HEK293 (cell line): ENCODE measurements around the gene HDLBP.
"Not testable (repeated sequence)": the region's sequence is repeated elsewhere in the genome, so short reads cannot be mapped to it uniquely, and the experiment has no call there.

ENCODE experiments used
- CTCF ChIA-PET: fragments of 350-600 bp; formaldehyde crosslinking; extraction: SDS; loops from one replicate; lab custom pipeline; 2021; ENCODE audit warnings: antibody characterized with exemption; lab: Yijun Ruan, JAX
- POLR2A ChIA-PET: fragments of 300-600 bp; formaldehyde crosslinking; extraction: SDS; loops from one replicate; lab custom pipeline; 2020; ENCODE audit warnings: antibody characterized with exemption, inconsistent platforms; lab: Yijun Ruan, JAX
- H3K27ac ChIP-seq: fragments of 200-500 bp; sonication (Bioruptor generic); 2 replicates; pipeline ENCODE4 v1.5.1; 2014; ENCODE audit warnings: low read depth, low read length, control low read depth, inconsistent platforms; ENCODE audit errors: extremely low read depth
- H3K36me3 ChIP-seq, 2 experiments: fragments of 200-500 bp in 1 of 2; sonication (Bioruptor generic) in 1 of 2; 1 replicate in 1 of 2; 2 replicates in 1 of 2; pipeline ENCODE4 v1.5.1; 2014 to 2017; ENCODE audit warnings: inconsistent platforms in 2 of 2, low read length in 2 of 2; ENCODE audit not compliant: control insufficient read depth in 2 of 2, insufficient read depth in 1 of 2
- H3K4me1 ChIP-seq: fragments of 200-500 bp; sonication (Bioruptor generic); 2 replicates; pipeline ENCODE4 v1.5.1; 2014; ENCODE audit warnings: mild to moderate bottlenecking, low read length, inconsistent platforms; ENCODE audit not compliant: control insufficient read depth, insufficient read depth
- H3K4me3 ChIP-seq: 2 replicates; pipeline ENCODE4 v1.5.1; 2011; ENCODE audit warnings: low read depth, mild to moderate bottlenecking, control low read depth, low read length, moderate library complexity
- H3K9me3 ChIP-seq: fragments of 200-500 bp; sonication (Bioruptor generic); 2 replicates; pipeline ENCODE4 v1.5.1; 2014; ENCODE audit warnings: low read depth, low read length, inconsistent platforms; ENCODE audit not compliant: control insufficient read depth, insufficient read depth
- KLF7 ChIP-seq: fragments of 450-650 bp; formaldehyde crosslinking; IDR thresholded peaks from 2 replicates; pipeline ENCODE4 v1.5.1; 2016; ENCODE audit warnings: missing biosample characterization, missing genetic modification characterization, borderline replicate concordance
- SP3 ChIP-seq: fragments of 450-650 bp; formaldehyde crosslinking; IDR thresholded peaks from 2 replicates; pipeline ENCODE4 v1.5.1; 2016; ENCODE audit warnings: missing biosample characterization, missing genetic modification characterization
- TCF7L2 ChIP-seq: IDR thresholded peaks from 2 replicates; pipeline ENCODE4 v1.6.1; 2011; ENCODE audit warnings: low read depth, mild to moderate bottlenecking, inconsistent platforms, low read length, moderate library complexity, borderline replicate concordance
- TRIM28 ChIP-seq: IDR thresholded peaks from 2 replicates; pipeline ENCODE4 v1.6.1; 2011; ENCODE audit warnings: low read length, control low read depth, borderline replicate concordance
- ZBTB17 ChIP-seq: fragments of 450-650 bp; formaldehyde crosslinking; IDR thresholded peaks from 2 replicates; pipeline ENCODE4 v1.5.1; 2016; ENCODE audit warnings: missing biosample characterization, missing genetic modification characterization
- ZBTB21 ChIP-seq: fragments of 450-650 bp; formaldehyde crosslinking; IDR thresholded peaks from 2 replicates; pipeline ENCODE4 v1.5.1; 2017; ENCODE audit warnings: missing biosample characterization, missing genetic modification characterization
- ZNF138 ChIP-seq: fragments of 450-650 bp; formaldehyde crosslinking; IDR thresholded peaks from 2 replicates; pipeline ENCODE4 v1.5.1; 2016; ENCODE audit warnings: missing biosample characterization, missing genetic modification characterization, borderline replicate concordance
- ZNF214 ChIP-seq: fragments of 450-650 bp; formaldehyde crosslinking; IDR thresholded peaks from 2 replicates; pipeline ENCODE4 v1.5.1; 2017; ENCODE audit warnings: missing biosample characterization, mild to moderate bottlenecking, missing genetic modification characterization, borderline replicate concordance
- ZNF391 ChIP-seq: fragments of 450-650 bp; formaldehyde crosslinking; IDR thresholded peaks from 2 replicates; pipeline ENCODE4 v1.5.1; 2016; ENCODE audit warnings: low read depth, missing biosample characterization, missing genetic modification characterization, borderline replicate concordance
- ZNF423 ChIP-seq: fragments of 450-650 bp; formaldehyde crosslinking; IDR thresholded peaks from 2 replicates; pipeline ENCODE4 v1.5.1; 2016; ENCODE audit warnings: missing biosample characterization, missing genetic modification characterization
- ZNF558 ChIP-seq: fragments of 450-650 bp; formaldehyde crosslinking; IDR thresholded peaks from 2 replicates; pipeline ENCODE4 v1.5.1; 2016; ENCODE audit warnings: missing biosample characterization, missing genetic modification characterization
- ZNF600 ChIP-seq: fragments of 450-650 bp; formaldehyde crosslinking; IDR thresholded peaks from 2 replicates; pipeline ENCODE4 v1.5.1; 2016; ENCODE audit warnings: missing biosample characterization, missing genetic modification characterization
- ZNF660 ChIP-seq: fragments of 450-650 bp; IDR thresholded peaks from 2 replicates; pipeline ENCODE4 v1.5.1; 2018; ENCODE audit warnings: missing biosample characterization, mild to moderate bottlenecking, missing genetic modification characterization
- ZNF664 ChIP-seq: fragments of 450-650 bp; formaldehyde crosslinking; IDR thresholded peaks from 2 replicates; pipeline ENCODE4 v1.5.1; 2016; ENCODE audit warnings: missing biosample characterization, missing genetic modification characterization
- ZNF701 ChIP-seq: fragments of 450-650 bp; formaldehyde crosslinking; IDR thresholded peaks from 2 replicates; pipeline ENCODE4 v1.5.1; 2016; ENCODE audit warnings: missing biosample characterization, missing genetic modification characterization
- ZSCAN23 ChIP-seq: fragments of 450-650 bp; formaldehyde crosslinking; IDR thresholded peaks from 2 replicates; pipeline ENCODE4 v1.5.1; 2016; ENCODE audit warnings: missing biosample characterization, missing genetic modification characterization
- TF ChIP-seq, protein P1 (sequence below): fragments of 450-650 bp; formaldehyde crosslinking; IDR thresholded peaks from 2 replicates; pipeline ENCODE4 v1.5.1; 2016; ENCODE audit warnings: missing biosample characterization, missing genetic modification characterization
- TF ChIP-seq, protein P2 (sequence below): fragments of 450-650 bp; formaldehyde crosslinking; IDR thresholded peaks from 2 replicates; pipeline ENCODE4 v1.5.1; 2016; ENCODE audit warnings: missing biosample characterization, missing genetic modification characterization
- TF ChIP-seq, protein P3 (sequence below): fragments of 450-650 bp; formaldehyde crosslinking; IDR thresholded peaks from 2 replicates; pipeline ENCODE4 v1.5.1; 2017; ENCODE audit warnings: missing biosample characterization, missing genetic modification characterization
- TF ChIP-seq, protein P4 (sequence below): fragments of 450-650 bp; formaldehyde crosslinking; IDR thresholded peaks from 2 replicates; pipeline ENCODE4 v1.5.1; 2017; ENCODE audit warnings: missing biosample characterization, missing genetic modification characterization
- TF ChIP-seq, protein P5 (sequence below): fragments of 450-650 bp; formaldehyde crosslinking; optimal IDR thresholded peaks from 2 replicates; pipeline ENCODE3; 2016; ENCODE audit warnings: missing biosample characterization, mild to moderate bottlenecking, missing genetic modification characterization

The HDLBP gene

DNA sequence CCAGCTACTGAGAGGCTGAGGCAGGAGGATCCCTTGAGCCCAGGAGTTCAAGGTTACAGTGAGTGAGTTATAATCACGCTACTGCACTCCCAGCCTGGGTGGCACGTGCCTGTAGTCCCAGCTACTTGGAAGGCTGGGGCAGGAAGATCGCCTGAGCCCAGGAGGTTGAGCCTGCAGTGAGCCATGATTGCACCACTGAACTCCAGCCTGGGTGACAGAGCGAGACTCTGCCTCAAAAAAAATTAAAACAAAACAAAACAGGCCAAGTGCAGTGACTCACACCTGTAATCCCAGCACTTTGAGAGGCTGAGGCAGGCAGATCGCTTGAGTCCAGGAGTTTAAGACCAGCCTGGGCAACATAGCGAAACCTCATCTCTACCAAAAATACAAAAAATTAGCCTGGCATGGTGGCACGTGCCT lies 22.1 kb downstream of the HDLBP start:
- not testable (repeated sequence) for H3K4me1 ChIP-seq, H3K27ac ChIP-seq, H3K4me3 ChIP-seq, H3K36me3 ChIP-seq, H3K9me3 ChIP-seq
- CTCF ChIA-PET, result interaction anchor here (0.7 to 1.2 kb wide), 5 partner anchors 10 to 68 kb away, joined by 3 to 5 read pairs (median 4); no protein-coding TSS in a partner anchor
- TF ChIP-seq ZNF600 (tag by site-specific recombination) (peak; percentile 85), ZBTB17 (peak; percentile 77), TRIM28 (0 out of 2 replicates have a peak, but pooled peaks have one; percentile 21)
- TF ChIP-seq, protein P1, sequence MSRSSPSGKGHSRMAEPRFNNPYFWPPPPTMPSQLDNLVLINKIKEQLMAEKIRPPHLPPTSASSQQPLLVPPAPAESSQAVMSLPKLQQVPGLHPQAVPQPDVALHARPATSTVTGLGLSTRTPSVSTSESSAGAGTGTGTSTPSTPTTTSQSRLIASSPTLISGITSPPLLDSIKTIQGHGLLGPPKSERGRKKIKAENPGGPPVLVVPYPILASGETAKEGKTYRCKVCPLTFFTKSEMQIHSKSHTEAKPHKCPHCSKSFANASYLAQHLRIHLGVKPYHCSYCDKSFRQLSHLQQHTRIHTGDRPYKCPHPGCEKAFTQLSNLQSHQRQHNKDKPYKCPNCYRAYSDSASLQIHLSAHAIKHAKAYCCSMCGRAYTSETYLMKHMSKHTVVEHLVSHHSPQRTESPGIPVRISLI (tag by site-specific recombination), result peak; percentile 58; the same call in 1 of the 2 replicates
- TF ChIP-seq, protein P2, sequence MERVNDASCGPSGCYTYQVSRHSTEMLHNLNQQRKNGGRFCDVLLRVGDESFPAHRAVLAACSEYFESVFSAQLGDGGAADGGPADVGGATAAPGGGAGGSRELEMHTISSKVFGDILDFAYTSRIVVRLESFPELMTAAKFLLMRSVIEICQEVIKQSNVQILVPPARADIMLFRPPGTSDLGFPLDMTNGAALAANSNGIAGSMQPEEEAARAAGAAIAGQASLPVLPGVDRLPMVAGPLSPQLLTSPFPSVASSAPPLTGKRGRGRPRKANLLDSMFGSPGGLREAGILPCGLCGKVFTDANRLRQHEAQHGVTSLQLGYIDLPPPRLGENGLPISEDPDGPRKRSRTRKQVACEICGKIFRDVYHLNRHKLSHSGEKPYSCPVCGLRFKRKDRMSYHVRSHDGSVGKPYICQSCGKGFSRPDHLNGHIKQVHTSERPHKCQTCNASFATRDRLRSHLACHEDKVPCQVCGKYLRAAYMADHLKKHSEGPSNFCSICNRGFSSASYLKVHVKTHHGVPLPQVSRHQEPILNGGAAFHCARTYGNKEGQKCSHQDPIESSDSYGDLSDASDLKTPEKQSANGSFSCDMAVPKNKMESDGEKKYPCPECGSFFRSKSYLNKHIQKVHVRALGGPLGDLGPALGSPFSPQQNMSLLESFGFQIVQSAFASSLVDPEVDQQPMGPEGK (tag by site-specific recombination), result 0 out of 2 replicates have a peak, but pooled peaks have one; percentile 19
- TF ChIP-seq, protein P3, sequence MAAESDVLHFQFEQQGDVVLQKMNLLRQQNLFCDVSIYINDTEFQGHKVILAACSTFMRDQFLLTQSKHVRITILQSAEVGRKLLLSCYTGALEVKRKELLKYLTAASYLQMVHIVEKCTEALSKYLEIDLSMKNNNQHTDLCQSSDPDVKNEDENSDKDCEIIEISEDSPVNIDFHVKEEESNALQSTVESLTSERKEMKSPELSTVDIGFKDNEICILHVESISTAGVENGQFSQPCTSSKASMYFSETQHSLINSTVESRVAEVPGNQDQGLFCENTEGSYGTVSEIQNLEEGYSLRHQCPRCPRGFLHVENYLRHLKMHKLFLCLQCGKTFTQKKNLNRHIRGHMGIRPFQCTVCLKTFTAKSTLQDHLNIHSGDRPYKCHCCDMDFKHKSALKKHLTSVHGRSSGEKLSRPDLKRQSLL, result peak; percentile 86; the same call in 1 of the 2 replicates
- POLR2A ChIA-PET, result interaction anchor here (1.0 to 1.3 kb wide), 2 partner anchors 9 kb away, joined by 3 read pairs; no protein-coding TSS in a partner anchor

DNA sequence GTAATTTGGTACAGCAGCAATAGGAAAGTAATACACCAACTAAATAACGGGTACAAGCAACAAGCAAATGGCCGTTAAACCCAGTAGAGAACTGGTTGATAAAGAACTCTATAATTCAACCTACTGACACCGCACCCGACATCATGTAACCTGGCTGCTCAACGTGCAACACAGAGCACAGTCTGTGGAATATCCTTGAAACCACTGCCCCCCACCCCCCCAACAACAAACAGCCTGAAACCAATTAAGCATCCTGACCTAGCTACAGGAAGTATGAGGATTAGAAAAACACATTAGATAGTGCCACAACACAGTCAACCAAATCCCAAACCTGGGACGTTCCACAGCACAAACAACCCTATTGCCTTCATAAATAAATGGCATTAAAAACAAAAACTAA lies 23.5 kb downstream of the HDLBP start:
- Histone ChIP-seq H3K4me3 (no peak overlapping the region), H3K27ac (no peak overlapping the region), H3K4me1 (peaks cover 4% of the 10 kb centered on the region; the same call in 1 of the 2 replicates)
- POLR2A ChIA-PET, result interaction anchor here (0.6 kb wide), 2 partner anchors 60 to 350 kb away, joined by 3 read pairs; no protein-coding TSS in a partner anchor
- TF ChIP-seq ZNF701 (no peak), SP3 (no peak), ZNF138 (tag by site-specific recombination) (no peak), ZNF600 (tag by site-specific recombination) (0 out of 2 replicates have a peak, but pooled peaks have one; percentile 19), ZNF391 (tag by site-specific recombination) (no peak), ZNF558 (no peak), KLF7 (tag by site-specific recombination) (no peak), TCF7L2 (no peak), ZBTB21 (tag by site-specific recombination) (no peak), ZNF423 (tag by site-specific recombination) (no peak), ZNF214 (tag by site-specific recombination) (no peak), ZSCAN23 (tag by site-specific recombination) (no peak), ZNF660 (no peak), ZNF664 (tag by site-specific recombination) (no peak)
- TF ChIP-seq, protein P3, result no peak
- TF ChIP-seq, protein P4, sequence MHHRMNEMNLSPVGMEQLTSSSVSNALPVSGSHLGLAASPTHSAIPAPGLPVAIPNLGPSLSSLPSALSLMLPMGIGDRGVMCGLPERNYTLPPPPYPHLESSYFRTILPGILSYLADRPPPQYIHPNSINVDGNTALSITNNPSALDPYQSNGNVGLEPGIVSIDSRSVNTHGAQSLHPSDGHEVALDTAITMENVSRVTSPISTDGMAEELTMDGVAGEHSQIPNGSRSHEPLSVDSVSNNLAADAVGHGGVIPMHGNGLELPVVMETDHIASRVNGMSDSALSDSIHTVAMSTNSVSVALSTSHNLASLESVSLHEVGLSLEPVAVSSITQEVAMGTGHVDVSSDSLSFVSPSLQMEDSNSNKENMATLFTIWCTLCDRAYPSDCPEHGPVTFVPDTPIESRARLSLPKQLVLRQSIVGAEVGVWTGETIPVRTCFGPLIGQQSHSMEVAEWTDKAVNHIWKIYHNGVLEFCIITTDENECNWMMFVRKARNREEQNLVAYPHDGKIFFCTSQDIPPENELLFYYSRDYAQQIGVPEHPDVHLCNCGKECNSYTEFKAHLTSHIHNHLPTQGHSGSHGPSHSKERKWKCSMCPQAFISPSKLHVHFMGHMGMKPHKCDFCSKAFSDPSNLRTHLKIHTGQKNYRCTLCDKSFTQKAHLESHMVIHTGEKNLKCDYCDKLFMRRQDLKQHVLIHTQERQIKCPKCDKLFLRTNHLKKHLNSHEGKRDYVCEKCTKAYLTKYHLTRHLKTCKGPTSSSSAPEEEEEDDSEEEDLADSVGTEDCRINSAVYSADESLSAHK (tag by site-specific recombination), result peak; percentile 54; the same call in 1 of the 2 replicates
- TF ChIP-seq, protein P5, sequence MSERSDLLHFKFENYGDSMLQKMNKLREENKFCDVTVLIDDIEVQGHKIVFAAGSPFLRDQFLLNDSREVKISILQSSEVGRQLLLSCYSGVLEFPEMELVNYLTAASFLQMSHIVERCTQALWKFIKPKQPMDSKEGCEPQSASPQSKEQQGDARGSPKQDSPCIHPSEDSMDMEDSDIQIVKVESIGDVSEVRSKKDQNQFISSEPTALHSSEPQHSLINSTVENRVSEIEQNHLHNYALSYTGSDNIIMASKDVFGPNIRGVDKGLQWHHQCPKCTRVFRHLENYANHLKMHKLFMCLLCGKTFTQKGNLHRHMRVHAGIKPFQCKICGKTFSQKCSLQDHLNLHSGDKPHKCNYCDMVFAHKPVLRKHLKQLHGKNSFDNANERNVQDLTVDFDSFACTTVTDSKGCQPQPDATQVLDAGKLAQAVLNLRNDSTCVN (tag by site-specific recombination), result no peak
- TF ChIP-seq, all 188 proteins: peak for 2
- CTCF ChIA-PET, result interaction anchor here (0.7 to 1.2 kb wide), 3 partner anchors 12 to 409 kb away, joined by 3 to 5 read pairs (median 4); no protein-coding TSS in a partner anchor
- Histone ChIP-seq H3K9me3 (no peaks in the 10 kb centered on the region), H3K36me3 (peaks cover 0 to 4% of the 10 kb centered on the region in 2 experiments; a peak in 2 of 3 replicates)
